ENCODE measurements around the gene LRRC36. TPM values are rescaled to one million over a fixed set of nuclear protein-coding genes. Genes with fewer than 3 reads are reported as not detected.

Gene LRRC36
- under 1 TPM in 1 of 4 donors, not detected in 3; 0.33 TPM for total RNA-seq

- peaks cover 6 to 15% (median 14%) of the 10 kb centered on the region in 4 donors for H3K4me1 ChIP-seq
- no peaks in the 10 kb centered on the region for H3K36me3 ChIP-seq
- DNase-seq (ENCODE audit: extremely low spot score), result peak; percentile 62
- peak within 1 kb of the TSS; percentile 53 to 69 (median 58) for H3K4me3 ChIP-seq
- intact Hi-C loops (cut with DNase I), result no loop called here
- WGBS, result 16% methylated on average over 32 of the region's 61 CpGs
- no peaks in the 10 kb centered on the region for H3K9me3 ChIP-seq
- H3K27ac ChIP-seq (replicated peaks in 1 of 4), result no peak within 1 kb of the TSS
- peaks cover 0 to 40% (median 0%) of the 10 kb centered on the region in 4 donors for H3K27me3 ChIP-seq
- TF ChIP-seq POLR2AphosphoS5 (IDR thresholded peaks at IDR 0.05) (no peak), EP300 (IDR thresholded peaks at IDR 0.05) (no peak), POLR2A (IDR thresholded peaks at IDR 0.05; ENCODE audit: low read depth) (no peak)
- TF ChIP-seq, protein P1, sequence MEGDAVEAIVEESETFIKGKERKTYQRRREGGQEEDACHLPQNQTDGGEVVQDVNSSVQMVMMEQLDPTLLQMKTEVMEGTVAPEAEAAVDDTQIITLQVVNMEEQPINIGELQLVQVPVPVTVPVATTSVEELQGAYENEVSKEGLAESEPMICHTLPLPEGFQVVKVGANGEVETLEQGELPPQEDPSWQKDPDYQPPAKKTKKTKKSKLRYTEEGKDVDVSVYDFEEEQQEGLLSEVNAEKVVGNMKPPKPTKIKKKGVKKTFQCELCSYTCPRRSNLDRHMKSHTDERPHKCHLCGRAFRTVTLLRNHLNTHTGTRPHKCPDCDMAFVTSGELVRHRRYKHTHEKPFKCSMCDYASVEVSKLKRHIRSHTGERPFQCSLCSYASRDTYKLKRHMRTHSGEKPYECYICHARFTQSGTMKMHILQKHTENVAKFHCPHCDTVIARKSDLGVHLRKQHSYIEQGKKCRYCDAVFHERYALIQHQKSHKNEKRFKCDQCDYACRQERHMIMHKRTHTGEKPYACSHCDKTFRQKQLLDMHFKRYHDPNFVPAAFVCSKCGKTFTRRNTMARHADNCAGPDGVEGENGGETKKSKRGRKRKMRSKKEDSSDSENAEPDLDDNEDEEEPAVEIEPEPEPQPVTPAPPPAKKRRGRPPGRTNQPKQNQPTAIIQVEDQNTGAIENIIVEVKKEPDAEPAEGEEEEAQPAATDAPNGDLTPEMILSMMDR (IDR thresholded peaks at IDR 0.05), result peak; percentile 25 to 52 (median 28)
Observed at GRCh38 chr16:67326472-67327309, at the start of gene LRRC36, which contains the start of gene KCTD19. TSS of gene LRRC36 (plus strand) at chr16:67326815. CDS start at chr16:67326863, 48 bp downstream. TSS of gene KCTD19 (minus strand) at chr16:67326741. CDS start at chr16:67326707, 34 bp downstream.

DNA sequence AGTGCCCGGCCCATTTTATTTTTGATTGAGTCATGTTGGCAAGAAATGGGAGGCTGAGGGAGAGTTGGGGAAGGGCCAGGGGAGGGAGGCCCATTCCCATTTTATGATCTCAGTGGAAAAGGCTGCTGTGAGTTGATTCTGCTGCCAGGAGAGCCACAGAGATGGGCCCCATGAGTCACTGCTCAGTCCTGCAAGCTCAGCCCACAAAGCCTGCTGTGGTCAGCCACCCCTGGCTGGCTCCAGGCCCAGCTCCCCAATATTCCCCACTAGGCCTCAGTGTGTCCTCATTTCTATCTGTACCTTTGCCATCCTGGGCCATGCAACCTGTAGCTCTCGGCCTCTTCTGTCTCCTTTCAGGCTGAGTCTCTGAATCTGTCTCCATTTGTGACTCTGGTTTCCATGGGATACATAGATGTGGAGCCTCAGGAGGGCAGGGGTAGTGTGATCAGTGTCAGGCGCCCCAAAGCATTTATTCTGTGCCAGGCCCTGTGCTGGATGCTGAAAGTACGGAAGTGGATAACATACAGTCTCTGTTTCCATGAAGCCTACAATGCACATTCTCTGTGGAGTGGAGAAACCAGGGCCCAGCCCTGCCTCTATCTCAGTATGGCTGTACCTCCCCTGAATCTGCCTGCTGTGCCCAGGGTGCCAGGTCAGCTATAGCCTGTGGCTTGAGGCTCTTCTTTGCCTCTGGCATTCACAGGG lies 49.2 kb upstream of the LRRC36 start:
- 77% methylated on average over 4 of the region's 4 CpGs for WGBS
- Histone ChIP-seq H3K4me3 (no peak overlapping the region), H3K4me1 (peaks cover 13 to 35% (median 31%) of the 10 kb centered on the region in 4 donors), H3K27ac (replicated peaks in 1 of 4) (peak overlapping the region; percentile 58 to 70 (median 64)), H3K9me3 (no peaks in the 10 kb centered on the region), H3K27me3 (no peaks in the 10 kb centered on the region), H3K36me3 (peaks cover 0 to 14% (median 0%) of the 10 kb centered on the region in 4 donors)
- DNase-seq (ENCODE audit: extremely low spot score), result no peak
- intact Hi-C loops (cut with DNase I), result no loop called here
- TF ChIP-seq EP300 (IDR thresholded peaks at IDR 0.05) (no peak), POLR2A (IDR thresholded peaks at IDR 0.05; ENCODE audit: low read depth) (no peak), POLR2AphosphoS5 (IDR thresholded peaks at IDR 0.05) (no peak)
- TF ChIP-seq, protein P1 (IDR thresholded peaks at IDR 0.05), result no peak

DNA sequence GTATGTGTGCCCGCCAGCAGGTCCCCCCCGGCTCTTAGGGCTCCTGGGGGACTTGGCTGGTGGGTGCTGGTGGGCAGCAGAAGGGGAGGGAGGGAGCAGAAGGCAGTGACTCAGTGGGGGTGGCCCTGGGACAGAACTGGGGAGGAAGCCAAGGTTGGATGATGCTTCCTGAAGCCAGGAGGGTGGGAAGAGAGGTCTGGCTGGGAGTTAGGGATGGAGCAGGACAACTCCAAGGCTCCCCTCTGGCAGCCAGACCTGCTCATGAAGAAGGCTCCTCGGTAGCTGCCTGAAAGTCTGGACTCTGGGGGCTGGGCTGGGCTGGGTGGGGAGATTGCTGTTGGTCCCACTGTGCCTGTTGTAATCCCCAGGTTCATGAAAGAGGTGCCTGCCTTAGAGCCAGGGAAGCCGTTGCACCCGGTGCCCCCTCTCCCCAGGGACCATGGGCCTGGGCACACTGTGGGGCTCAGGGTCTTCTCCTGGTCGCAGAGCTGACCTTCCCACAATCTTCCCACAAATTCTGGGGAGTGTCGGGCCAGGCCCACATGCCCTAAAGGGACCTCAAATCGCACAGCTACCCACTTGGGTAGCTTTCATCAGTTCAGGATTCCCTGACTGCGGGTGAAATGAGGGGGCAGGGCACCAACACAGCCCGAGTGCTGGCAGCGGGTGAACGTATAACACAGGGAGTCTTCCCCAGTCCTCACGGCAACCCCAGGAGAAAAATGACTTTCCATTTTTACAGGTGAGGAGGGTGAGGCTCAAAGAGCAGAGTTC lies 48.4 kb upstream of the LRRC36 start:
- H3K4me3 ChIP-seq, result peak overlapping the region; percentile 64 to 81 (median 68)
- peak overlapping the region; percentile 58 to 70 (median 64) for H3K27ac ChIP-seq (replicated peaks in 1 of 4)
- TF ChIP-seq, protein P1 (IDR thresholded peaks at IDR 0.05), result no peak
- TF ChIP-seq POLR2AphosphoS5 (IDR thresholded peaks at IDR 0.05) (no peak), POLR2A (IDR thresholded peaks at IDR 0.05; ENCODE audit: low read depth) (no peak), EP300 (IDR thresholded peaks at IDR 0.05) (no peak)
- H3K27me3 ChIP-seq, result no peaks in the 10 kb centered on the region
- H3K4me1 ChIP-seq, result peaks cover 13 to 35% (median 31%) of the 10 kb centered on the region in 4 donors
- intact Hi-C loops (cut with DNase I), result no loop called here
- WGBS, result 51% methylated on average over 7 of the region's 13 CpGs
- H3K36me3 ChIP-seq, result peaks cover 0 to 14% (median 0%) of the 10 kb centered on the region in 4 donors
- DNase-seq (ENCODE audit: extremely low spot score), result no peak
- no peaks in the 10 kb centered on the region for H3K9me3 ChIP-seq

DNA sequence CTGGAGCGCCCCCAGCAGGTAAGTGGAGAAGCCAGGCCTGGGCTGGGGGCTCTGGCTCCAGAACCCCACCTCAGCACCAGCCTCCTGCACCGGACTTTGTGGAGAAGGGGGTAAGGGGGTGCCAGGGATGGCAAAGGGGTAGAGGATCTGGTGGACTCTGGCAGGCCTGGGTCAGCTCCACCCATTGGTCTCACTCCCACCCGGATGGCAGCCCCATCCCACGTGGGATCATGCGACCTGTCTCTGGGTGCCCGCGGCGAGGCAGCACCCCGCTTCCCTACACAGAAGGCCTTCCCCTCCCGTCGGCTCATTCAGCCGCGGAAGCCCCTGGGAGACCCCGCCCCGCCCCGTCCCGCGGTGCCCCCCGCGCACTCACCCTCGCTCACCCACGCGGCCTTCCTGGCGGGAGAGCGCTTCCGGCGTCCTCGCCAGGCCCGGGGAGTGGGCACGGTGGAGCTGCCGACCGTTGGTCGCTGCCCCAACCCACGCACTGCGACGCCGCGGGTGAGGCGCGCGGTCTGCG lies 47.8 kb upstream of the LRRC36 start:
- no peaks in the 10 kb centered on the region for H3K27me3 ChIP-seq
- intact Hi-C loops (cut with DNase I), result no loop called here
- H3K9me3 ChIP-seq, result no peaks in the 10 kb centered on the region
- no peak for DNase-seq (ENCODE audit: extremely low spot score)
- no peak for TF ChIP-seq POLR2AphosphoS5 (IDR thresholded peaks at IDR 0.05)
- TF ChIP-seq, protein P1 (IDR thresholded peaks at IDR 0.05), result no peak
- no peak for TF ChIP-seq EP300 (IDR thresholded peaks at IDR 0.05)
- TF ChIP-seq POLR2A (IDR thresholded peaks at IDR 0.05; ENCODE audit: low read depth), result no peak
- 23% methylated on average over 5 of the region's 42 CpGs for WGBS
- peaks cover 0 to 14% (median 0%) of the 10 kb centered on the region in 4 donors for H3K36me3 ChIP-seq
- H3K27ac ChIP-seq (replicated peaks in 1 of 4), result peak overlapping the region; percentile 58 to 70 (median 64)
- H3K4me1 ChIP-seq, result peaks cover 13 to 35% (median 31%) of the 10 kb centered on the region in 4 donors
- H3K4me3 ChIP-seq, result peak overlapping the region; percentile 64 to 81 (median 68)

Data from esophagus muscularis mucosa (tissue), 4 donors.